NCI-H2081 treated with DMSO at 0.1 percent for 48 hours (cell line): ENCODE data around the gene NUB1.

ENCODE experiments used
- DNase-seq: peaks from one replicate; lab custom pipeline; 2025; lab: John Stamatoyannopoulos, UW

The NUB1 gene

GRCh38 chr7:151389096-151389767 lies 47.6 kb downstream of the NUB1 start:
- DNase-seq, result no peak

GRCh38 chr7:151389768-151390597 lies 48.4 kb downstream of the NUB1 start:
- no peak for DNase-seq

GRCh38 chr7:151390598-151391357 lies 49.2 kb downstream of the NUB1 start:
- no peak for DNase-seq

DNA sequence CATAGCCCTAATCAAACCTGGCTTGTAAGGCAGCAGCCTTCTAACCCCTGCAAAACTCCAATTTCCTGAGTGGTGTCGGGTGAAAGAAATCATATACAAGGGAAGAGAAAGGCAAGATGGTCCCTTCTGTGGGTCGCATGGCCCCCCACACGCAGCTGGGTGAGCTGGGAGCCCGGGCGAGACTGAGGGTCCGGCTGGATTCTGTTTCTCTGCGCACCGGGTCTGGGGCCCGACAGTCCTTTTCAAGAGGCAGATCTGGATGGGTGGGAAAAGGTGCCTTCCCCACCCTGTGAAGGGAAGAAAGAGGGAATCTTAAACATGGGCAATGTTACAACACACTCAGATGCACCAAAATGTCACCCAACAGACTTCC lies 49.7 kb downstream of the NUB1 start:
- no peak for DNase-seq

DNA sequence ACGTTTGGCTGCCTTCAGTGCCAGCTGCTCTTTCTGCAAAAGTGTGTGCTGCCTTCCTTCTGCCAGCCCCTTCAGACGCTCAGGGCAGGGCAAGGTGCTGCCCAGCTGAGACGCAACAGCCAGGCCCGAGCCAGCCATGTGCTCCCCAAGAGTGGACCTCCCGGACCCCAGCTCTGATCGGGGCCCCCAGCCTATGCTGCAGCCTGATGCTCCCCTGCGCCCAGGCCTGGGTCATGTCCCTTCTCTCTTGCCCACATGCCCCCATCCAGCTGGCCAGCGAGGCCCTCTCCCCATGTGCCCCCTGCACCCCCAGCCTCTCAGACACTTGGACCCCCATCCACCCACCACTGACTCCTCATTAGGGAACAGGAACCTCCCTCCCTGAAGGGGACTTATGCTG lies 50.4 kb downstream of the NUB1 start:
- DNase-seq, result no peak

DNA sequence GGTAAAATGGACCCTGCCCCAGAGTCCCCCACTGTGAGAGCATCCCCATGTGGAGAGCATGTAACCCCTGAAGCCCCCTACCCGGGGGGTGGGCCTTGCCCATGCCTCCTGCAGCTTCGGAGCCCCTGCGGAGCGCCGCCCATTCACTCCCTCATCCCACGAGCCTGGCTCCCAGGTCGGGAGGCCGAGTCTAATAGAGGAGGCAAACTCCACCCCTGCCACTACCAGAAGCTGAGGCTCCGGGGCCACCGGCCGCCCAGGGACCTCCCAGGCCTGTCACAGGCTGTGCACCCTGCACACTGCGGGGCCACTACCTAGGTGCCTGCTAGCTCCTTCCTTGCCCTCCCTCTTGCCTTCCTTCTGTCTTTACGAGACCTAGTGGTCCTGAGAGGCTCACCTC lies 50.8 kb downstream of the NUB1 start:
- DNase-seq, result no peak

- no peak for DNase-seq
Observed at GRCh38 chr7:151393031-151393977, 51.7 kb downstream of the NUB1 start.

GRCh38 chr7:151394076-151395035 lies 52.7 kb downstream of the NUB1 start:
- DNase-seq, result no peak

- no peak for DNase-seq
Observed at GRCh38 chr7:151395036-151395367, 53.4 kb downstream of the NUB1 start.

- DNase-seq, result no peak
Observed at GRCh38 chr7:151396328-151396970, 54.8 kb downstream of the NUB1 start.

- DNase-seq, result no peak
Observed at GRCh38 chr7:151397026-151397425, 55.4 kb downstream of the NUB1 start.

- DNase-seq, result no peak
Observed at GRCh38 chr7:151398446-151399304, 57.1 kb downstream of the NUB1 start.

GRCh38 chr7:151399305-151399601 lies 57.6 kb downstream of the NUB1 start:
- DNase-seq, result no peak

DNA sequence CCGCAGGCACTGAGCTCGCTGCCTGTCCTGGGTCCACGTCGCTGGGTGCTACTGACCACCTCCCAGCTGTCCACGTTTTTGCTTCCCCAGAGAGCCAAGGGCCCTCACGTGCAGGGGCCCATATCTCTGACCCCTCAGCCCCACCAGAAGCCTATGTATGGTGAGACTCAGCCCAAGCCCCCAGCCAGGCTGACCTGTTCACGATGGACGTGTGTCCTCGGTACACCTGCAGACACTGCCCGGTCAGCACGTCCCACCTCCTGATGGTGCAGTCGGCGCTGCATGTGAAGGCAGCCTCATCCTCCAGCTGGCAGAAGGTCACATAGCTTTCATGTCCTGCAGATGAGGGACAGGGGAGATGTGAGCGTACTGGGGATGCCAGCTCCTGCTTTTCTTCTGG lies 58.3 kb downstream of the NUB1 start:
- no peak for DNase-seq

GRCh38 chr7:151400626-151401315 lies 59.2 kb downstream of the NUB1 start:
- no peak for DNase-seq

DNA sequence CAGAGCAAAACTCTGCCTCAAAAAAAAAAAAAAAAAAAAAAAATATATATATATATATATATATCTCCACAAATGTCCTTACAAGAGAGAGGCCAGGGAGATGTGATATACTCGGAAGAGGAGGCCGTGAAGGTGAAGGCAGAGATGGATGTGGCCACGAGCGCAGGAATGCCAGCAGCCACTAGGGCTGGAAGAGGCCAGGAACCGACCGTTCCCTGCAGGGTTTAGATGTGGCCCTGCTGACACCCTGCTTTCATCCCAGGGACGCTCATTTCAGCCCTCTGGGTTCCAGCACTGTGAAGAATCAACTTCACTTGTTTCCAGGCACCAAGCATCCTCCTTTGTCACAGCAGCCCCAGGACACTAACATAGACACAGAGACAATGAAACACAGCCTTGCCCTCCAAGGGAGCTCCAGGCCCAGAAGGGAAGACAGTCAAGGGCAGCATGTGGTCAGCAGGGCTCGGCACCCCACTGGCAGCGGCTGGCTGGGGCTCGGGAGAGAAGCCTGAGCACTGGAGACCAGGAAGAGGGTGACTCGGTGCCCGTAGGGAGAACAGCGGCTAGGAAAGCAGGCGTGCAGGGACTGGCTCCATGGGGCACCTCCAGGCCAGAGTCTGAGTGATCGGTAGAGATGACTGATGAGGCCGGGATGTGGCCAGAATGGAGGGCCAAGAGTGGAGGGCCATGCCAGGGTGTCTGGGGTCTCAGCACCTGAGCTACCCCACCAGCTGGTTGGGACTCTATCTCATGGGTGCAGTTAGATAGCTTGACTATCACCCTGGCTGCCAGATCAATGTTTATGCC lies 60.6 kb downstream of the NUB1 start:
- no peak for DNase-seq

GRCh38 chr7:151403764-151404163 lies 62.2 kb downstream of the NUB1 start:
- no peak for DNase-seq
